ENCODE results near the gene CCNO.
A peak's percentile ranks its signal among the peaks of the same experiment; 100 is the strongest.

The CCNO gene, protein sequence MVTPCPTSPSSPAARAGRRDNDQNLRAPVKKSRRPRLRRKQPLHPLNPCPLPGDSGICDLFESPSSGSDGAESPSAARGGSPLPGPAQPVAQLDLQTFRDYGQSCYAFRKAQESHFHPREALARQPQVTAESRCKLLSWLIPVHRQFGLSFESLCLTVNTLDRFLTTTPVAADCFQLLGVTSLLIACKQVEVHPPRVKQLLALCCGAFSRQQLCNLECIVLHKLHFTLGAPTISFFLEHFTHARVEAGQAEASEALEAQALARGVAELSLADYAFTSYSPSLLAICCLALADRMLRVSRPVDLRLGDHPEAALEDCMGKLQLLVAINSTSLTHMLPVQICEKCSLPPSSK

DNA sequence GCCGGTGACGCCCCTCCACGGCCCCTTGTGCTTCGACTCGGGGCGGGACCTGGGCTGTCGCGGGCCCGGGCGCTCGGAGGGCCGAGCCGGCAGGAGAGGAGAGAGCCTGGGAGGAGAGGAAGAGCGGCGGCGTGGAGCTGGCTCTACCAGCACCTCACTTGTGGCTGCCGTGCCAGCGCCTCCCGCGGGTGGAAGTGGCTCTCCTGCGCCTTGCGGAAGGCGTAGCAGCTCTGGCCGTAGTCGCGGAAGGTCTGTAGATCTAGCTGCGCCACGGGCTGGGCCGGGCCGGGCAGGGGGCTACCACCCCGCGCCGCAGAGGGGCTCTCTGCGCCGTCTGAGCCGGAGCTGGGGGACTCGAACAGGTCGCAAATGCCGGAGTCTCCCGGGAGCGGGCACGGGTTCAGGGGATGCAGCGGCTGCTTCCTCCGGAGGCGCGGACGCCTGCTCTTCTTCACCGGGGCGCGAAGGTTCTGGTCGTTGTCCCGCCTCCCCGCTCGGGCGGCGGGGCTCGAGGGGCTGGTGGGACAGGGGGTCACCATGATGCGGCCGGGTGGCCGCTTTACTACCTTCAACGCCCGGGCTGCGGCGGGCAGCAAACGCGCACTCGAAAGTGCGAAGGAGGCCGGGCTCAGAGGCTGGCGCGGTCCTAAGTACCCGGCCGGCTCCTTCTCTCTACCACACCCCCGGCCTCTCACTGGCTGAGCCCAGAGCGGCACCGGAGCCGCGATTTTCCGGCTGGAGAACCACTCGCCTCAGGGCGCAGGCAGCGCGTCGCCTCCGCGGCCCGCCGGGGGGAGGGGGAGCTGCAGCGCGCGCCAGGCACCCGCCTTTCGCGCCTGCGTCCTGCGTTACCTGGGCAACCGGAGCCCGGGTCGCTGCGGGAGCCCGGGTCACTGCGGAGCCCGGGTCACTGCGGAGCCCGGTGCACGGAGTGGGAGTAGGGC lies at the start of gene CCNO:
CCNO (minus strand) TSS at position 624 of the 944 bp plus-strand sequence; CDS start at position 539, 85 bp downstream.
- DNase-seq = peak; percentile 67

DNA sequence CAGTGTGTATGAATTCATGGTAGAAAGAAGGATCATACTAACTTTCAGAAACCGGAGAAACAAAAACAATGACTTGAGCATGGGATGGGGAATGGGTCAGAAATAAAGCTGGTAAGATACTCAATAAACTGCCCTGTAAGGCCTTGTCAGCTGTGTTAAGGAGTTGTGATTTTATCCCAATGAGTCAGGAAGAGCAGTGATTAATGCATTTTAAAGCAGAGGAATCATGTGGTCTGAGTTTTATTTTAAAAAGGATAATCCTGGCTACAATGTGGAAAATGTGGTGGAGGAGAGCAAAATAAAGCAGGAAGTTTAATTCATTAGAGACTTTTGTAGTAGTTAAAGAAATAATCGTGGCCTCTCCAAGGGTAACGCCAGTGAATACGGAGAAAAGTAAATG lies 45.4 kb upstream of the CCNO start:
- DNase-seq = no peak

DNA sequence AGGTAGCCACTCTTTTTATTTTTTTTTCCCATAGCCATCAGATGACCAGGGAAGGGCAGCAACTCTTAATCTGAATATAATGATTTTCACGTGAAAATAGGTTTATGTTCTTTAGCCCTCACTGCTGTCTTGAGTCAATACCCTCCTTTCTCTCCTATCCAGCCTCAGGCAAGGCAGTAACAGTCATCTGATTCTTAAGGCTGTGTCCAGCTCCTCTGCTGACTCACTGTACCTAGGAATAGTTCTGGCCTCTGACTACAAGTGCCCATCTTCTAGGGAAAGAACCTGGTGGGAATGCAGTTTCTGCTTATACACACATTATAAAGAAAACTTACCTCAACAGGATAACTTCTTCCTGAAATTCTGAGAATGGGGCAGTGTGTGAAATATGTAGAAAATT lies 43.4 kb upstream of the CCNO start:
- DNase-seq = no peak

DNA sequence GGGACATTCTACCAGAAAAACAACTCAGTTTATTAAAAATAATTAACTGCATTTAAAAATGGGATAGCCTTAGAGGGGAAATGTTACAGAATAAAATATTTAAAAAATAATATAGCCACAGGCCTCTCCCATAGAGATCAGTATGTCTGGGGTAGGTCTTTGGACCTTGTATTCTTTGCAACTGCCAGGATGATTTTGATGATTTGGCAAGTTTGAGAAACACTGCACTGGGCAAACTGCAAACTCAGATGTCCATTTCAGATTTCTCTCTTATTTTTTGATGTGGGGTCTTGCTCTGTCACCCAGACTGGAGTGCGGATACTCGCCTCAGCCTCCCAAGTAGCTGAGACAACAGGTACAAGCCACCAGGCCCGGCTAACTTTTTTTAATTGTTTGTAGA lies 24.9 kb upstream of the CCNO start:
- DNase-seq = no peak

DNA sequence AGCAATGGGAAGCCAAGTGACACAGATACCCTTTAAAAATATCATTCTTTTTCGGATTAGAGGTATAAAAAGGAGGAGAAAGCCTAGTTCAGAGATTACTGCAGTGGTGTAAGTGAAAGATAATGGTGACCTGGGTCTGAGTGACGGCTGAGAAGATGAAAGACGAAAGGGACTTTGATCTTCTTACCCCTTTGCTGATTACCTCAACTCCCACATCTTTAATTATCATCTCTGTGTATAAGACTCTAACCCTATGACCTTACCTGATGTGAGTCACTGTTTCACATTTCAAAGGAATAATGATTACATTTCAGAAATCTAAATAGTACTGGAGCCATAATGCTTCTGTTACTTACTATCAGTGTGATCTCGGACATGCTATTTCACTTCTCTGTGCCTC lies 21.4 kb upstream of the CCNO start:
- DNase-seq = no peak

DNA sequence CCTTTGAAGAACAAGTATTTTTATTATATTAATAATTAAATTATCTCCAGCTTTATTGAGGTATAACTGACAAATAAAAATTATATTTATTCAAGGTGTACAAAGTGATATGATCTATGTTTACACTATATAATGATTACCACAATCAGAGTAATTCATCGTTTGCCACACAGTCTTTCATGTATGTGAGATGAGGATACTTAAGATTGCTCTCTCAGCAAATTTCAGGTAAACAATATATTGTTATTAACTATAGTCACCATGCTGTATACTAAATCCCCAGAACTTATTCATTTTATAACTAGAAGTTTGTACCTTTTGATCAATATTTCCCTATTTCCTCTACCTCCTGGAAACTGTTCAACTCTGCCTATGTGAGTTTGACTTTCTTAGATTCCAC lies 16.7 kb upstream of the CCNO start:
- DNase-seq = no peak

GRCh38 chr5:55241746-55242145 lies 8.3 kb upstream of the CCNO start:
- DNase-seq = peak; percentile 54

- DNase-seq = no peak
These were observed 3.4 kb upstream of the CCNO start for GRCh38 chr5:55236800-55237199.

DNA sequence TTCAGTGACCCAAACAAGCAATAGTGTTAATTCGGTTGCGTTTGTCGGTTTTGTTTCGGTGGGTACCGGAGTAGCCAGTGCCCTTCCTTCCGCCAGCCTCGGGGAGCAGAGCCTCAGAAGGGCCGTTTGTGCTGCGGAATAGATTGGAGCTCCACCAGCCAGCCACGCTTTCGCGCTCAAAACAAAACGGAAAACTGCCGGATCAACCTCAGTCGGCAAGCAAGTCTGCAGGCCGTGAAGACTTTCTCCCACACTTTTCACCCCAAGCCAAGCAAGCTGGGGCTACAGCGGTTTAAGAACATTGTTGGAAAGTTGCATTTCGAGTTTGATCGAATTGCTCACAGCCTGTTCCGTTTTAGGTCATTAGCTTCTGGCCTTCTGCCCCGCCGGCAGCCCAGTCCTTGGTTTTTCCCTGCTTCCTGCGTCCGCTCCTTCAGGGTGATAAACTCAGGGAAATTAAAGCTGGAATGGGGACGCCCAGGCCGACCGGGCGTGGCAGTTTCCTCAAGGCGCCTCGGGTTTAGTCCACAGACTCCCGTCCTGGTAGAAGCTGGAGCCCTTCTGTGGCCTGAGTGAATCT lies 803 bp upstream of the CCNO start:
- DNase-seq = peak; percentile 47

- DNase-seq = peak; percentile 24
These were observed 980 bp downstream of the CCNO start for GRCh38 chr5:55232271-55232984.

- DNase-seq = no peak
These were observed 1.5 kb downstream of the CCNO start for GRCh38 chr5:55231919-55232270.

GRCh38 chr5:55231029-55231918 lies 2.1 kb downstream of the CCNO start:
- peak; percentile 19 for DNase-seq

- DNase-seq = no peak
These were observed 3.2 kb downstream of the CCNO start for GRCh38 chr5:55230086-55230629.

DNA sequence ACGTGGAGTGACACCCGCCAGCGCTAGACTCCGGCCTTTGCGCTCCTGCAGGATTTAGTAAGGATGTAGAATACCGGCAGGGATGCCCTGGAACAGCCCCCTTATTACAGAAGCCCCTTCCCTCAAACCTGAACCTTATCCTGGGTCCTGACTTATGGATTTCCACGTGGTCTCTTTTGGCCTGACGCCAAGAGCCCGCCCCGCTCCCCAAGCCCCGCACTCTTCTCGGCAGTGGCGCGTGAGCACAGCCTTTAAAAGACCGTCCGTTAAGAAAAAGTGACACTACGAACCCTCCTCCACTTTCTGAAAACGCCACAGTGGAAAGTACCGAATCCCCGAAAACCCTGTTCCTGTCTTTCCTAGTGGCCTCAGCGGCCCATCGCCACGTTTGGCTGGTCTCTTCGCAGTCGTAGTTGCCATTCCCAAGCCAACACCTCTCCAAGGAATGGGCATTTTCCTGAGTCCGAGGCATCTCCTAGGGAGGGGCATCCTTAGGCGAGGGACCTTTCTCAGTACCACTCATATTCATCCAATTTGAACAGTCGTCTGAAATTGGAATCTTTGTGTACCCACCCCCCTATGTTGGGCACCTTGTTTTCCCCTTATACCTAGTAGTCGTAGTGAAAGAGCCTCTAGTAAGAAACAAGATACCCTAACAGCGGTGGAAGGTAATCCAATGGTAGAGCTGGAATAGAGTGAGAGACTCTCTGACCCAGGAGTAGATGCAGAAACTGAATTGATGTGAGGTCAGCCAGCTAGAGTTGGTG lies 5.6 kb downstream of the CCNO start:
- DNase-seq = no peak

DNA sequence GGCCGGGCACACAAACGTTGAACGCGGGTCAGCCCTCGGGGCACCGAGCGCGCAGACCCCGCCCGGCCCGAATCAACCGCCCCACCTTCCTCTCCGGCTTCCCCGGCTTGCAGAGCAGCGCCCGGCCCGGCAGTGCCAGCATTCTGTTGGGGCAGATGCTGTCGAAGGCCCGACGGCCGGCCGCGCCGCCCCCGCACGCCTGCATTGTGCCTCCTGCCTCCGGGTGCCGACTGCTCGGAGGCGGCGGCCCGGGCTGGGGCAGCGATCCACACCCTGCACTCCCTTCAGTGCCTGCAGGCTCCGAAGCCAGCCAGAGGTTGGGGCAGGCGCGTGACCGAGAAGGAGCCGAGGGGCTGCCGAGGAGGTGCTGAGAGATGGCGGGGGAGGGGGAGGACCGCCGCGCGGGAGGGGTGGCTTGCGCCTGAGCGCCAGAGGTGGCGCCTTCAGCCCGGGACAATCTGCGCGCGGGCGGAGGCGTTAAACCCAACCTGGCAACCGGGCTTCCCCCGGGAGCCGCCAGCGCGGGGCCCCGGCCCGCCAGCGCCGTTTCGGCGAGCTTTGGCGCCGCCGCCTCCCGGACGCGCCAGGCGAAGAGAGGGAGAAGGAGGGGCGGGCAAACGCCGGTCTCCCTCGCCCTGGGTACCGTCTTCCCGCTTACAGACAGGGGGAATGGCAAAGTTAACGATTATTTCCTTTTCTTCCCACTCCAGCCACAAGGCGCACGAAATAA lies 6.3 kb downstream of the CCNO start, which contains the start of gene MCIDAS:
MCIDAS (minus strand) TSS at position 382 of the 730 bp plus-strand sequence; CDS start at position 205, 177 bp downstream.
- peak; percentile 30 for DNase-seq

- peak; percentile 66 for DNase-seq
These were observed 7.1 kb downstream of the CCNO start for GRCh38 chr5:55226027-55226933.

DNA sequence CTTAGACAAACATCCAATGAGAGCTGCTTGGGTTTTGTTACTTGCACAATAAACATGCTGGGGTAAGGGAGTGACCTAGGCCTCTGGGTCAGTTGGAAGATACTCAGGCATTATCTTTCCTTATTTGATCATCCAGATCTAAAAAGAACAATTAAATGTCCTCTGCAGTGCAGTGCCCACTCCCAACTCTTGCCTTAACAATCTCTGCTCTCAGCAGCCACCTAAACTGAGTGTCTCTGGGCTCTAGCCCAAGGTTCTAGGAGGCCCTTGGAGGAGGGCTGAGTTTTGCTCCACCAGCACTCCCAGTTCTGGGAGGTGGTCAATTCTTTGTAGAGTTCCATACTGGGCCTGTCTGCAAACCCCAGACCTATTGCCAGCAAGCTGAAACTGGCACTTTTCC lies 8.1 kb downstream of the CCNO start:
- no peak for DNase-seq

DNA sequence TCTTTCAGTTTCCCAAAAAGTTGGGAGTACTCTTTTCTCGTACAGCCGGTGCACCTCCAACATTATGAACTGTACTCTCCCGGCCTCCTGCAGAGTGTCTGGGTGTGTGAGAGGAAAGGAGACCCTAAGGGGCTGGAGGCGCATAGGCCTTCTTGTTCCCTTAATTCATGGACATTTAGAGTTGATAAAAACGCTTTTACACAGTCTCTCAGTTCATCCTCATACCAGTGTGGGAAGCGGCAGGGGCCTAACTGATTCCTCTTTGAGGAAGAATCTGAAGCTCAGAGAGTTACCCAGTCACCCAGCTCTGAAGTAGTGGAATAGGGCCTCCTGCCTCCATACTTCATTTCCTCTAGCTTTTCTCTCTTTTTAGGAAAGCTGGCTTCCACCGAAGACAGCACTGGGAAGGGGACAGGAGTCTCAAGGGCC lies 9.6 kb downstream of the CCNO start:
- no peak for DNase-seq

All from NCI-H1092 treated with DMSO at 0.1 percent for 48 hours (cell line).